GM10248 (cell line): ENCODE data around the gene SCFD2.
"Not testable (repeated sequence)": the region's sequence is repeated elsewhere in the genome, so short reads cannot be mapped to it uniquely, and the experiment has no call there.

ENCODE experiments used
- CTCF ChIA-PET: fragments of 300-600 bp; sonication (Branson Sonifier 250); formaldehyde crosslinking; extraction: SDS; loops from one replicate; lab custom pipeline; 2021; ENCODE audit warnings: antibody characterized with exemption; lab: Yijun Ruan, JAX
- POLR2A ChIA-PET: fragments of 350-650 bp; sonication (Branson Sonifier 250); formaldehyde crosslinking; extraction: SDS; loops from one replicate; lab custom pipeline; 2020; ENCODE audit warnings: antibody characterized with exemption; lab: Yijun Ruan, JAX
- DNase-seq: peaks from one replicate; pipeline ENCODE4 v3.0.0; 2012; ENCODE audit errors: extremely low spot score
- TF ChIP-seq, protein P1 (sequence below): IDR thresholded peaks from 2 replicates; pipeline ENCODE4 v1.5.1; 2012; ENCODE audit warnings: mild to moderate bottlenecking, low read depth; ENCODE audit errors: extremely low read depth, missing control alignments, control extremely low read depth

The SCFD2 gene

GRCh38 chr4:53183754-53184153, 182.1 kb downstream of the SCFD2 start:
- ChIA-PET CTCF (interaction anchor here (0.8 to 2.8 kb wide), 3 partner anchors 12 to 15 kb away, joined by 3 to 11 read pairs (median 7); no protein-coding TSS in a partner anchor), POLR2A (no interaction called here)
- TF ChIP-seq, protein P1, sequence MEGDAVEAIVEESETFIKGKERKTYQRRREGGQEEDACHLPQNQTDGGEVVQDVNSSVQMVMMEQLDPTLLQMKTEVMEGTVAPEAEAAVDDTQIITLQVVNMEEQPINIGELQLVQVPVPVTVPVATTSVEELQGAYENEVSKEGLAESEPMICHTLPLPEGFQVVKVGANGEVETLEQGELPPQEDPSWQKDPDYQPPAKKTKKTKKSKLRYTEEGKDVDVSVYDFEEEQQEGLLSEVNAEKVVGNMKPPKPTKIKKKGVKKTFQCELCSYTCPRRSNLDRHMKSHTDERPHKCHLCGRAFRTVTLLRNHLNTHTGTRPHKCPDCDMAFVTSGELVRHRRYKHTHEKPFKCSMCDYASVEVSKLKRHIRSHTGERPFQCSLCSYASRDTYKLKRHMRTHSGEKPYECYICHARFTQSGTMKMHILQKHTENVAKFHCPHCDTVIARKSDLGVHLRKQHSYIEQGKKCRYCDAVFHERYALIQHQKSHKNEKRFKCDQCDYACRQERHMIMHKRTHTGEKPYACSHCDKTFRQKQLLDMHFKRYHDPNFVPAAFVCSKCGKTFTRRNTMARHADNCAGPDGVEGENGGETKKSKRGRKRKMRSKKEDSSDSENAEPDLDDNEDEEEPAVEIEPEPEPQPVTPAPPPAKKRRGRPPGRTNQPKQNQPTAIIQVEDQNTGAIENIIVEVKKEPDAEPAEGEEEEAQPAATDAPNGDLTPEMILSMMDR = no peak
- DNase-seq = no peak

- CTCF ChIA-PET, DNase-seq, POLR2A ChIA-PET: not testable (repeated sequence)
Observed at GRCh38 chr4:53177751-53178150, 188.1 kb downstream of the SCFD2 start.

DNA sequence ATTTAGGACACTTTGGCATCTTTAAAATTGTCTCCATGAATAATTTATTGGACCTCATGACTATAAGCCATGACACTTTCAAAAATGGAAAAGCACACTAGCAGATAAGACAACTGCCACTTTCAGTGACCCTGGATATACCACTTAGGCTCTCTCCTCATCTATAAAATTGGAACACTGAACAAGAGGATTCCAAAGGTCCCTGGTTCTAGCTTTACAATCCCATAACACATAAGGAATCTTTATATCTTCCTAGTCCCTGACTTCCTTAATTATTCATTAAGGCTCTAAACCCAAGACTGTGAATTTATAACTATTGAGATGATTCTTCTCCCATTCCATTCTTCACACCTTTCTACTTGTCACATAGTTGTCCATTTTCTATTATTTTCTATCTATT, 190.2 kb downstream of the SCFD2 start:
- ChIA-PET POLR2A (interaction anchor here (0.6 kb wide), 1 partner anchor 1037 kb away, joined by 3 read pairs; no protein-coding TSS in a partner anchor), CTCF (interaction anchor here (1.0 to 1.4 kb wide), 2 partner anchors 24 to 42 kb away, joined by 3 read pairs; no protein-coding TSS in a partner anchor)
- TF ChIP-seq, protein P1 = no peak
- DNase-seq = no peak

DNA sequence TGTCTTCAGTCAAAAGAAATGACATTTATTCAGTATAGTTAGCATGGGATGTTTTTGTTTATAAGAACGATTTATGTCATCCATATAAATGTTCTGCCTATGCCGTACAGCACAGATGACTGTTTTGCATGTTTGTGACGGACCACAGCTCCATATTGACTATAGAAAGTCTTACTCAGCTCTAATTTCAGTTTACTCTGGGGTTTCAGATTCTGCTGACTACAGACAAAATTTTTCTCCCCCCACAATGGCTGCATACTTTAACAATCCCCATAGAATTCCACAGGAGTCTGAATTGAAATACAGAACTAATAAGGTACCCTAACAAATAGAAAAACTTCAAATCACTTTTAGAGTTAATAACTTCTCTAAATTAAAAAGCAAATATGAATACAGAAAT, 191.0 kb downstream of the SCFD2 start:
- TF ChIP-seq, protein P1 = no peak
- CTCF ChIA-PET = no interaction called here
- DNase-seq = no peak
- POLR2A ChIA-PET = no interaction called here

DNA sequence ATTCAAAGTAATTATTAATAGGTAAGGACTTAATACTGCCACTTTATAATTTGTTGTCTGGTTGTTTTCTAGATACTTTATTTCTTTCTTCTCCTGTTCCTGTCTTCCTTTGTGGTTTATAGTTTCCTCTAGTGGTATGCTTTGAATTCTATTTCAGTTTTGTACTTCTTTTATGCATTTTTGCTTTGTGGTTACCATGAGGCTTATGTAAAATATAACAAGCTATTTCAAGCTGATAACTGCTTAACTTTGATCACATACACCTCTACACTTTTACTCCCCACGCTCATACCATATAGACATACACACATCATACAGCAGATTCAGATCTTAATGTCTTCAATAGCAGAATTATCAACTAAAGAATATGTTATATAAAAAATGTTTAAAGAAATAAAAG, 192.3 kb downstream of the SCFD2 start:
- ChIA-PET POLR2A (no interaction called here), CTCF (no interaction called here)
- TF ChIP-seq, protein P1 = no peak
- no peak for DNase-seq

- DNase-seq = no peak
- CTCF ChIA-PET = interaction anchor here (1.8 kb wide), 1 partner anchor 1062 kb away, joined by 4 read pairs; no protein-coding TSS in a partner anchor
- POLR2A ChIA-PET = no interaction called here
- TF ChIP-seq, protein P1 = no peak
Observed at GRCh38 chr4:53171797-53172196, 194.1 kb downstream of the SCFD2 start.

GRCh38 chr4:53169695-53170617, 195.9 kb downstream of the SCFD2 start:
- no peak for DNase-seq
- CTCF ChIA-PET = interaction anchor here (0.9 to 1.8 kb wide), 3 partner anchors 8 to 1064 kb away, joined by 3 to 4 read pairs (median 3); no protein-coding TSS in a partner anchor
- TF ChIP-seq, protein P1 = no peak
- POLR2A ChIA-PET = no interaction called here
